ENCODE results near the gene RAB24.
"Not testable (repeated sequence)": the region's sequence is repeated elsewhere in the genome, so short reads cannot be mapped to it uniquely, and the experiment has no call there.

Gene RAB24

GRCh38 chr5:177306674-177307543, 3.4 kb upstream of the RAB24 start:
- Histone ChIP-seq H3K27ac (ENCODE audit: insufficient read depth in 1 of 2, low read depth in 1 of 2, low read length in 2 of 2, poor library complexity in 1 of 2, severe bottlenecking in 2 of 2) (peak overlapping the region; percentile 44 to 76), H3K4me1 (ENCODE audit: control extremely low read depth in 1 of 4, control insufficient read depth in 4 of 4, insufficient read depth in 4 of 4, low read length in 3 of 4) (peaks cover 14 to 96% (median 92%) of the 10 kb centered on the region in 4 experiments), H3K4me3 (ENCODE audit: control insufficient read depth in 1 of 7, extremely low read depth in 1 of 7, insufficient read depth in 4 of 7, low read depth in 2 of 7, low read length in 6 of 7) (peak overlapping the region in 4 of 7 experiments; percentile 19 to 69 (median 44)), H3K9me3 (ENCODE audit: control extremely low read depth in 1 of 5, control insufficient read depth in 4 of 5, insufficient read depth in 2 of 5, low read depth in 1 of 5, low read length in 4 of 5) (no peaks in the 10 kb centered on the region), H3K36me3 (ENCODE audit: control insufficient read depth in 4 of 4, insufficient read depth in 4 of 4, low read length in 3 of 4) (peaks cover 0 to 40% (median 7%) of the 10 kb centered on the region in 4 experiments), H3K27me3 (replicated peaks in 2 of 5; ENCODE audit: control insufficient read depth in 4 of 5, insufficient read depth in 5 of 5, low read length in 4 of 5) (no peaks in the 10 kb centered on the region)
- ChIA-PET POLR2A (interaction anchor here (0.6 to 1.6 kb wide), 2 partner anchors 37 to 54 kb away, joined by 4 to 5 read pairs; no protein-coding TSS in a partner anchor), CTCF (interaction anchor here (1.0 to 5.6 kb wide), 8 partner anchors 9 to 195 kb away, joined by 3 to 42 read pairs (median 22); partner anchors contain the start of gene RGS14)
- 35% methylated on average over 7 of the region's 15 CpGs for WGBS (ENCODE audit: insufficient coverage)
- peak; percentile 81 to 93 (median 92) for DNase-seq

GRCh38 chr5:177306103-177306640, 2.7 kb upstream of the RAB24 start:
- H3K27ac ChIP-seq (ENCODE audit: insufficient read depth in 1 of 2, low read depth in 1 of 2, low read length in 2 of 2, poor library complexity in 1 of 2, severe bottlenecking in 2 of 2); DNase-seq; H3K27me3 ChIP-seq (replicated peaks in 2 of 5; ENCODE audit: control insufficient read depth in 4 of 5, insufficient read depth in 5 of 5, low read length in 4 of 5); H3K9me3 ChIP-seq (ENCODE audit: control extremely low read depth in 1 of 5, control insufficient read depth in 4 of 5, insufficient read depth in 2 of 5, low read depth in 1 of 5, low read length in 4 of 5): not testable (repeated sequence)
- ChIA-PET POLR2A (interaction anchor here (0.6 kb wide), 1 partner anchor 38 kb away, joined by 4 read pairs; no protein-coding TSS in a partner anchor), CTCF (interaction anchor here (1.2 to 5.6 kb wide), 2 partner anchors 10 to 14 kb away, joined by 5 to 32 read pairs; no protein-coding TSS in a partner anchor)
- peaks cover 0 to 47% (median 9%) of the 10 kb centered on the region in 4 experiments for H3K36me3 ChIP-seq (ENCODE audit: control insufficient read depth in 4 of 4, insufficient read depth in 4 of 4, low read length in 3 of 4)
- H3K4me3 ChIP-seq (ENCODE audit: control insufficient read depth in 1 of 7, extremely low read depth in 1 of 7, insufficient read depth in 4 of 7, low read depth in 2 of 7, low read length in 6 of 7), result peak overlapping the region in 3 of 7 experiments; percentile 13 to 69 (median 39)
- WGBS (ENCODE audit: insufficient coverage), result 97% methylated on average over 6 of the region's 11 CpGs
- H3K4me1 ChIP-seq (ENCODE audit: control extremely low read depth in 1 of 4, control insufficient read depth in 4 of 4, insufficient read depth in 4 of 4, low read length in 3 of 4), result peaks cover 20 to 96% (median 93%) of the 10 kb centered on the region in 4 experiments

- DNase-seq, result no peak
- peak overlapping the region; percentile 60 to 97 (median 86) for H3K4me3 ChIP-seq (ENCODE audit: control insufficient read depth in 1 of 7, extremely low read depth in 1 of 7, insufficient read depth in 4 of 7, low read depth in 2 of 7, low read length in 6 of 7)
- WGBS (ENCODE audit: insufficient coverage), result 57% methylated on average over 16 of the region's 19 CpGs
- CTCF ChIA-PET, result interaction anchor here (1.3 kb wide), 1 partner anchor 56 kb away, joined by 3 read pairs; no protein-coding TSS in a partner anchor
- H3K27me3 ChIP-seq (replicated peaks in 2 of 5; ENCODE audit: control insufficient read depth in 4 of 5, insufficient read depth in 5 of 5, low read length in 4 of 5), result no peaks in the 10 kb centered on the region
- peaks cover 28 to 95% (median 92%) of the 10 kb centered on the region in 4 experiments for H3K4me1 ChIP-seq (ENCODE audit: control extremely low read depth in 1 of 4, control insufficient read depth in 4 of 4, insufficient read depth in 4 of 4, low read length in 3 of 4)
- peaks cover 2 to 42% (median 9%) of the 10 kb centered on the region in 4 experiments for H3K36me3 ChIP-seq (ENCODE audit: control insufficient read depth in 4 of 4, insufficient read depth in 4 of 4, low read length in 3 of 4)
- POLR2A ChIA-PET, result no interaction called here
- H3K9me3 ChIP-seq (ENCODE audit: control extremely low read depth in 1 of 5, control insufficient read depth in 4 of 5, insufficient read depth in 2 of 5, low read depth in 1 of 5, low read length in 4 of 5), result no peaks in the 10 kb centered on the region
- peak overlapping the region; percentile 64 to 81 for H3K27ac ChIP-seq (ENCODE audit: insufficient read depth in 1 of 2, low read depth in 1 of 2, low read length in 2 of 2, poor library complexity in 1 of 2, severe bottlenecking in 2 of 2)
Observed at GRCh38 chr5:177304392-177305119, 1.0 kb upstream of the RAB24 start.

- 0% methylated on average over 17 of the region's 25 CpGs for WGBS (ENCODE audit: insufficient coverage)
- CTCF ChIA-PET, result interaction anchor here (0.7 to 1.2 kb wide), 3 partner anchors 13 to 32 kb away, joined by 3 to 4 read pairs (median 3); no protein-coding TSS in a partner anchor
- H3K27ac ChIP-seq (ENCODE audit: insufficient read depth in 1 of 2, low read depth in 1 of 2, low read length in 2 of 2, poor library complexity in 1 of 2, severe bottlenecking in 2 of 2), result peak overlapping the region; percentile 64 to 81
- peak overlapping the region; percentile 60 to 97 (median 86) for H3K4me3 ChIP-seq (ENCODE audit: control insufficient read depth in 1 of 7, extremely low read depth in 1 of 7, insufficient read depth in 4 of 7, low read depth in 2 of 7, low read length in 6 of 7)
- POLR2A ChIA-PET, result interaction anchor here (0.6 kb wide), 1 partner anchor 143 kb away, joined by 3 read pairs; no protein-coding TSS in a partner anchor
- H3K27me3 ChIP-seq (replicated peaks in 2 of 5; ENCODE audit: control insufficient read depth in 4 of 5, insufficient read depth in 5 of 5, low read length in 4 of 5), result no peaks in the 10 kb centered on the region
- H3K4me1 ChIP-seq (ENCODE audit: control extremely low read depth in 1 of 4, control insufficient read depth in 4 of 4, insufficient read depth in 4 of 4, low read length in 3 of 4), result peaks cover 29 to 95% (median 92%) of the 10 kb centered on the region in 4 experiments
- no peak for DNase-seq
- no peaks in the 10 kb centered on the region for H3K9me3 ChIP-seq (ENCODE audit: control extremely low read depth in 1 of 5, control insufficient read depth in 4 of 5, insufficient read depth in 2 of 5, low read depth in 1 of 5, low read length in 4 of 5)
- peaks cover 2 to 37% (median 9%) of the 10 kb centered on the region in 4 experiments for H3K36me3 ChIP-seq (ENCODE audit: control insufficient read depth in 4 of 4, insufficient read depth in 4 of 4, low read length in 3 of 4)
Observed at GRCh38 chr5:177303925-177304391, 439 bp upstream of the RAB24 start.

- H3K27me3 ChIP-seq (replicated peaks in 2 of 5; ENCODE audit: control insufficient read depth in 4 of 5, insufficient read depth in 5 of 5, low read length in 4 of 5), result no peaks in the 10 kb centered on the region
- H3K4me1 ChIP-seq (ENCODE audit: control extremely low read depth in 1 of 4, control insufficient read depth in 4 of 4, insufficient read depth in 4 of 4, low read length in 3 of 4), result peaks cover 34 to 94% (median 87%) of the 10 kb centered on the region in 4 experiments
- WGBS (ENCODE audit: insufficient coverage), result 63% methylated on average over 10 of the region's 24 CpGs
- H3K4me3 ChIP-seq (ENCODE audit: control insufficient read depth in 1 of 7, extremely low read depth in 1 of 7, insufficient read depth in 4 of 7, low read depth in 2 of 7, low read length in 6 of 7), result peak overlapping the region in 6 of 7 experiments; percentile 56 to 97 (median 78)
- no peaks in the 10 kb centered on the region for H3K9me3 ChIP-seq (ENCODE audit: control extremely low read depth in 1 of 5, control insufficient read depth in 4 of 5, insufficient read depth in 2 of 5, low read depth in 1 of 5, low read length in 4 of 5)
- H3K36me3 ChIP-seq (ENCODE audit: control insufficient read depth in 4 of 4, insufficient read depth in 4 of 4, low read length in 3 of 4), result peaks cover 2 to 37% (median 14%) of the 10 kb centered on the region in 4 experiments
- DNase-seq, result peak in 1 of 3 donors; percentile 30
- CTCF ChIA-PET, result interaction anchor here (0.9 to 1.4 kb wide), 7 partner anchors 10 to 102 kb away, joined by 3 to 5 read pairs (median 4); no protein-coding TSS in a partner anchor
- peak overlapping the region in 1 of 2 experiments; percentile 63 for H3K27ac ChIP-seq (ENCODE audit: insufficient read depth in 1 of 2, low read depth in 1 of 2, low read length in 2 of 2, poor library complexity in 1 of 2, severe bottlenecking in 2 of 2)
- POLR2A ChIA-PET, result no interaction called here
Observed at GRCh38 chr5:177302354-177303110, 987 bp downstream of the RAB24 start.

Measured in common myeloid progenitor, CD34-positive (primary cell).